Measurements from ENCODE around the gene FRMD3.

GRCh38 chr9:83535736-83536135, 2.5 kb downstream of the FRMD3 start:
- no peak for TF ChIP-seq GATA2 (IDR thresholded peaks at IDR 0.05; ENCODE audit: low read depth, low read length)
- TF ChIP-seq GATA3 (IDR thresholded peaks at IDR 0.05; ENCODE audit: low read depth, low read length), result no peak
